Measurements from ENCODE around the gene HNF1A. TPM values are rescaled to one million over a fixed set of nuclear protein-coding genes. Genes with fewer than 3 reads are reported as not detected.

Gene HNF1A
- polyA plus RNA-seq, 3 donors, result 0.03 TPM; not detected in 2

DNA sequence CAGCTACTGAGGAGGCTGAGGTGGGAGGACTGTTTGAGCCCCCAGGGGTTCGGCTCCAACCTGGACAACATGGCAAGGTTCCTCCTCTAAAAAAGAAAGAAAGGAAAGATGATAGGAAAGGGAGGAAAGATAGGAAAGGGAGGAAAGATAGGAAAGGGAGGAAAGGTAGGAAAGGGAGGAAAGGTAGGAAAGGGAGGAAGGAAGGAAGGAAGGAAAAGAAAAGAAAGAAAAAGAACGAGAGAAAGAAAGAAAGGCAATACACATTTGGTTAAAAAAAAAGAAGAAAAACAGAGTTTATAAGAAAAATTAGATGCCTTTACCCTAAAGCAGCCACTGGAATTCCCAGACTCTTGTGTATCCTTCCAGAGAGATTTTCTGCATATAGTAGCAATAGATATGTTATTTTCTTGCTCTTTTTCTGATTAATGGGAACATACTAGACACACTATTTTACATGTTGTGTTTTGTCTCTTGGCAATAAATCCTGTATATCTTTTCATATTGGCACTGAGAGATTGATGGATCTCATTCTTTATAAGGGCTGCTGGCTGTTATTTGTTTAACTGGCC, 12.2 kb downstream of the HNF1A start:
- Histone ChIP-seq H4K20me1 (ENCODE audit: insufficient read depth, low read length) (no peaks in the 10 kb centered on the region), H3K27ac (ENCODE audit: low read depth in 1 of 2, low read length in 2 of 2) (no peak overlapping the region), H3K36me3 (replicated peaks in 1 of 2; ENCODE audit: control insufficient read depth in 1 of 2, insufficient read depth in 2 of 2, low read length in 2 of 2) (no peaks in the 10 kb centered on the region), H3K4me1 (ENCODE audit: control insufficient read depth in 1 of 2, insufficient read depth in 2 of 2, low read length in 2 of 2) (no peaks in the 10 kb centered on the region), H3K9ac (ENCODE audit: insufficient read depth, low read length, poor library complexity, severe bottlenecking) (no peak overlapping the region), H3K27me3 (ENCODE audit: control insufficient read depth in 2 of 2, insufficient read depth in 2 of 2, low read length in 2 of 2) (no peaks in the 10 kb centered on the region), H3K4me2 (replicated peaks; ENCODE audit: extremely low read depth, low read length, poor library complexity, severe bottlenecking) (no peak overlapping the region), H3K79me2 (ENCODE audit: insufficient read depth, low read length) (no peaks in the 10 kb centered on the region), H2AFZ (ENCODE audit: insufficient read depth, low read depth, low read length, poor library complexity, severe bottlenecking) (no peak overlapping the region), H3K9me3 (replicated peaks in 1 of 2; ENCODE audit: control insufficient read depth in 1 of 2, insufficient read depth in 1 of 2, low read length in 2 of 2) (no peaks in the 10 kb centered on the region), H3K4me3 (replicated peaks in 1 of 3; ENCODE audit: low read depth in 2 of 3, low read length in 3 of 3) (no peak overlapping the region)
- Mint-ChIP-seq H3K4me3 (no peak overlapping the region), H3K36me3 (no peaks in the 10 kb centered on the region), H3K27ac (no peak overlapping the region), H3K4me1 (no peaks in the 10 kb centered on the region), H3K9me3 (peaks cover 0 to 6% (median 0%) of the 10 kb centered on the region in 7 donors), H3K27me3 (ENCODE audit: low read depth in 3 of 3) (peaks cover 4 to 6% (median 5%) of the 10 kb centered on the region in 3 donors)
- intact Hi-C loops (cut with micrococcal nuclease), result no loop called here
- TF ChIP-seq, protein P1, sequence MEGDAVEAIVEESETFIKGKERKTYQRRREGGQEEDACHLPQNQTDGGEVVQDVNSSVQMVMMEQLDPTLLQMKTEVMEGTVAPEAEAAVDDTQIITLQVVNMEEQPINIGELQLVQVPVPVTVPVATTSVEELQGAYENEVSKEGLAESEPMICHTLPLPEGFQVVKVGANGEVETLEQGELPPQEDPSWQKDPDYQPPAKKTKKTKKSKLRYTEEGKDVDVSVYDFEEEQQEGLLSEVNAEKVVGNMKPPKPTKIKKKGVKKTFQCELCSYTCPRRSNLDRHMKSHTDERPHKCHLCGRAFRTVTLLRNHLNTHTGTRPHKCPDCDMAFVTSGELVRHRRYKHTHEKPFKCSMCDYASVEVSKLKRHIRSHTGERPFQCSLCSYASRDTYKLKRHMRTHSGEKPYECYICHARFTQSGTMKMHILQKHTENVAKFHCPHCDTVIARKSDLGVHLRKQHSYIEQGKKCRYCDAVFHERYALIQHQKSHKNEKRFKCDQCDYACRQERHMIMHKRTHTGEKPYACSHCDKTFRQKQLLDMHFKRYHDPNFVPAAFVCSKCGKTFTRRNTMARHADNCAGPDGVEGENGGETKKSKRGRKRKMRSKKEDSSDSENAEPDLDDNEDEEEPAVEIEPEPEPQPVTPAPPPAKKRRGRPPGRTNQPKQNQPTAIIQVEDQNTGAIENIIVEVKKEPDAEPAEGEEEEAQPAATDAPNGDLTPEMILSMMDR (IDR thresholded peaks at IDR 0.05), result no peak
- DNase-seq, result no peak
- whole genome bisulfite sequencing (ENCODE audit: insufficient coverage), result no CpG with 5 or more reads among the region's 2 CpGs

DNA sequence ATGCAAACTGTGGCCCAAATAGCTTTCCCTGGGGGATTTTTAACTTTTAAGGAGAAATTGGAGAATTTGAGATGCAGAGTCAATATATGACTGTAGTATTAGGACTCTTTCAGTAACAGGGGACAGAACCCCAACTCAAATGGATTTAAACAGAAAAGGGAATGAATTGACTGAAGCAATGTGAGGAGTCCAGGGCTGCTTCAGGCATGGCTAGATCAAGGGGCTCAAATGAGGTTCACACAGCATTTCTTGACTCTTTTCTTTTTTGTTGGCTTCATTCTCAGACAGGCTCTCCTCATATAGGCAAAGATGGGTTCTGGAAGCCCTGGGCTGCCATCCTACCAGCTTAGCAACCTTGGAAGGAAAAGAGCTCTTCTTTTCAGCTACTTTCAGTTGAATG, 13.6 kb downstream of the HNF1A start:
- Mint-ChIP-seq H3K4me3 (no peak overlapping the region), H3K4me1 (no peaks in the 10 kb centered on the region), H3K9me3 (peaks cover 0 to 6% (median 0%) of the 10 kb centered on the region in 7 donors), H3K36me3 (no peaks in the 10 kb centered on the region), H3K27ac (no peak overlapping the region), H3K27me3 (ENCODE audit: low read depth in 3 of 3) (peaks cover 4 to 6% (median 5%) of the 10 kb centered on the region in 3 donors)
- no peak overlapping the region for H3K9ac ChIP-seq (ENCODE audit: insufficient read depth, low read length, poor library complexity, severe bottlenecking)
- H3K36me3 ChIP-seq (replicated peaks in 1 of 2; ENCODE audit: control insufficient read depth in 1 of 2, insufficient read depth in 2 of 2, low read length in 2 of 2), result no peaks in the 10 kb centered on the region
- H2AFZ ChIP-seq (ENCODE audit: insufficient read depth, low read depth, low read length, poor library complexity, severe bottlenecking), result no peak overlapping the region
- H3K4me3 ChIP-seq (replicated peaks in 1 of 3; ENCODE audit: low read depth in 2 of 3, low read length in 3 of 3), result no peak overlapping the region
- H3K79me2 ChIP-seq (ENCODE audit: insufficient read depth, low read length), result no peaks in the 10 kb centered on the region
- no peak overlapping the region for H3K4me2 ChIP-seq (replicated peaks; ENCODE audit: extremely low read depth, low read length, poor library complexity, severe bottlenecking)
- no peaks in the 10 kb centered on the region for H3K9me3 ChIP-seq (replicated peaks in 1 of 2; ENCODE audit: control insufficient read depth in 1 of 2, insufficient read depth in 1 of 2, low read length in 2 of 2)
- DNase-seq, result no peak
- H3K27me3 ChIP-seq (ENCODE audit: control insufficient read depth in 2 of 2, insufficient read depth in 2 of 2, low read length in 2 of 2), result no peaks in the 10 kb centered on the region
- TF ChIP-seq, protein P1 (IDR thresholded peaks at IDR 0.05), result no peak
- H3K4me1 ChIP-seq (ENCODE audit: control insufficient read depth in 1 of 2, insufficient read depth in 2 of 2, low read length in 2 of 2), result no peaks in the 10 kb centered on the region
- intact Hi-C loops (cut with micrococcal nuclease), result no loop called here
- no peaks in the 10 kb centered on the region for H4K20me1 ChIP-seq (ENCODE audit: insufficient read depth, low read length)
- no peak overlapping the region for H3K27ac ChIP-seq (ENCODE audit: low read depth in 1 of 2, low read length in 2 of 2)

Measured in CD14-positive monocyte (primary cell).